RPMI8226 (cell line): ENCODE data around the gene DCAF6.
"Not testable (repeated sequence)": the region's sequence is repeated elsewhere in the genome, so short reads cannot be mapped to it uniquely, and the experiment has no call there.

ENCODE experiments used
- DNase-seq: peaks from one replicate; pipeline ENCODE4 v3.0.0-alpha.2; 2015

Gene DCAF6, protein sequence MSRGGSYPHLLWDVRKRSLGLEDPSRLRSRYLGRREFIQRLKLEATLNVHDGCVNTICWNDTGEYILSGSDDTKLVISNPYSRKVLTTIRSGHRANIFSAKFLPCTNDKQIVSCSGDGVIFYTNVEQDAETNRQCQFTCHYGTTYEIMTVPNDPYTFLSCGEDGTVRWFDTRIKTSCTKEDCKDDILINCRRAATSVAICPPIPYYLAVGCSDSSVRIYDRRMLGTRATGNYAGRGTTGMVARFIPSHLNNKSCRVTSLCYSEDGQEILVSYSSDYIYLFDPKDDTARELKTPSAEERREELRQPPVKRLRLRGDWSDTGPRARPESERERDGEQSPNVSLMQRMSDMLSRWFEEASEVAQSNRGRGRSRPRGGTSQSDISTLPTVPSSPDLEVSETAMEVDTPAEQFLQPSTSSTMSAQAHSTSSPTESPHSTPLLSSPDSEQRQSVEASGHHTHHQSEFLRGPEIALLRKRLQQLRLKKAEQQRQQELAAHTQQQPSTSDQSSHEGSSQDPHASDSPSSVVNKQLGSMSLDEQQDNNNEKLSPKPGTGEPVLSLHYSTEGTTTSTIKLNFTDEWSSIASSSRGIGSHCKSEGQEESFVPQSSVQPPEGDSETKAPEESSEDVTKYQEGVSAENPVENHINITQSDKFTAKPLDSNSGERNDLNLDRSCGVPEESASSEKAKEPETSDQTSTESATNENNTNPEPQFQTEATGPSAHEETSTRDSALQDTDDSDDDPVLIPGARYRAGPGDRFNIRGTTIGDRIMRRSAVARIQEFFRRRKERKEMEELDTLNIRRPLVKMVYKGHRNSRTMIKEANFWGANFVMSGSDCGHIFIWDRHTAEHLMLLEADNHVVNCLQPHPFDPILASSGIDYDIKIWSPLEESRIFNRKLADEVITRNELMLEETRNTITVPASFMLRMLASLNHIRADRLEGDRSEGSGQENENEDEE

DNA sequence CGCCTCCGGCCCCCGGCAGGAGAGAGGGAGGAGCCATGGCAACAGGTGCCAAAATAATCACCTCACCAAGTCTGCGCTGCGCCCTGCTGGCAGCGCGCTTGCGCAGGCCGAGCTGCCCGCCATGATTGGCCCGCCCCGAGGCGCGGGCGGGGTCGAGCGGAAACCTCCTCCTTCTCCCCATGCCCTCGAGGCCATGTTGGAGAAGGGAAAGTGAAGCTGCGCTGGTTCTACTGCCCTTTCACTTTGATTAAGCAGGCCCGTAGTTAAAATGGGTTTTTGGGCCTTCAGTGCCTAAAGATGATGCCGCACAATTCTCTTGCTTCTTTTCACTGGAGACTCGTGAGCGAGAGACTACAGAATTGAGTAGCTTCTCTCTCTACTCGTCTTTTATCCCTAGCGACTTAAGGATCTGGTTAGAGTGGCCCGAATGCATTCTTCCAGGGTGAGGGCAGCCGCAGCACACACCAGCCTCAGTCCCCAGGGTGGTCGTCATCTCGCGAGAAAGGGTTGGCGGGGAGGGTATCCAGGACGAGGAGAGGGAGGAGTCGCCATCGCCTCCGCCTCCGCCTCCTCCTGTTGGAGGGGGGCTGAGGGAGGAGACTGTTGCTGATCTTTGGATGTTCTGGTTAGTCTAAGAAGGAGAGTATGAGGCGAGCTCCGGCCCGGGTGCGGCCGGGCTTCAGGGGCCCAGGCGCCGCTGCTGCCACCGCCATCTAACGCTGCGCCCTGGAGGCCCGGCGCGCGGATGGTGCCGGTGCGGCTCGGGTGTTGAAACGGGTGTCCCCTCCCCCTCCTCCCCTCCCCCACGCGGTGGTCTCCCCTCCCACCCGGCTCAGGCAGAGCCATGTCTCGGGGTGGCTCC is at the start of gene DCAF6:
Gene DCAF6 (plus strand): TSS at position 616 of the 862 bp plus-strand sequence. CDS start 229 bp downstream, at position 845.
- DNase-seq: peak; percentile 99

DNA sequence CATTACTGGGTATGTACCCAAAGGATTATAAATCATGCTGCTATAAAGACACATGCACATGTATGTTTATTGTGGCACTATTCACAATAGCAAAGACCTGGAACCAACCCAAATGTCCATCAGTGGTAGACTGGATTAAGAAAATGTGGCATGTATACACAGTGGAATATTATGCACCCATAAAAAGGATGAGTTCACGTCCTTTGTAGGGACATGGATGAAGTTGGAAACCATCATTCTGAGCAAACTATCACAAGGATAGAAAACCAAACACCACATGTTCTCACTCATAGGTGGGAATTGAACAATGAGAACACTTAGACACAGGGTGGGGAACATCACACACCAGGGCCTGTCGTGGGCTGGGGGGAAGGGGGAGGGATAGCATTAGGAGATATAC is 49.3 kb upstream of the DCAF6 start:
- DNase-seq: not testable (repeated sequence)

DNA sequence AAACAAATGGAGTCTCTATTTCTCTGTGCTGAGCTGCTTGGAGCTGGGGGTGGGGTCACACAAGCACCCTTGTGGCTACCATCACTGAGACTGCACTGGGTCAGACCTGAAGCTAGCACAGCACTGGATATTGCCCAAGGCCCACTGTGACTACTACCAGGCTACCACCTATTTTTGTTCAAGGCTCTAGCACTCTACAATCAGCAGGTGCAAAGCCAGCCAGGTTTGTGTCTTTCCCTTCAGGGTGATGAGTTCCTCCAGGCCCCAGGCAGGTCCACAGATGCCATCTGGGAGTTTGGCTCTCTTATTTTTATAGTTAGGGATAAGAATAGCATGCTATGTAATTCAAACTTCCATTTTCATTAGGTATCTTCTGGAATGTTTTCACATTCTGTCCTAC is 46.1 kb upstream of the DCAF6 start:
- no peak for DNase-seq

DNA sequence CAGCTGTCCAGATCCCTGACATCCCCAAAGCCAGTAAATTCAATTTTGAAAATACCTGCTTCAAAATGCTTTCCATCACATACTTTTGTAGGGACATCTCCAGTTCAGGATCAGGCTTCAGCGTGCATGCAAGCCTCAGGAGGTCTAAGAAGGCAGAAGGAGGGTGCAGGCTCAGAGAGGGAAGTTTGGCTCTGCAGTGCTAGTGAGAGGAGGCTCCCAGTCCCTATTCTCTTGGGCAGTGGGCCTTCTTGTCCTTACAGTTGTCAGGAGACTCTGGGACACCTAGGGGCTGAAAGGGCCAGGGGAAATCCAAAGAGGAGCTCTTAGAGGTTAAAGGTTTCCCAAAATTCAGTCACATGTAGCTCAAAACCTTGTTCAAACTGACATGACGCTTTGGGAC is 42.7 kb upstream of the DCAF6 start:
- DNase-seq: no peak

DNA sequence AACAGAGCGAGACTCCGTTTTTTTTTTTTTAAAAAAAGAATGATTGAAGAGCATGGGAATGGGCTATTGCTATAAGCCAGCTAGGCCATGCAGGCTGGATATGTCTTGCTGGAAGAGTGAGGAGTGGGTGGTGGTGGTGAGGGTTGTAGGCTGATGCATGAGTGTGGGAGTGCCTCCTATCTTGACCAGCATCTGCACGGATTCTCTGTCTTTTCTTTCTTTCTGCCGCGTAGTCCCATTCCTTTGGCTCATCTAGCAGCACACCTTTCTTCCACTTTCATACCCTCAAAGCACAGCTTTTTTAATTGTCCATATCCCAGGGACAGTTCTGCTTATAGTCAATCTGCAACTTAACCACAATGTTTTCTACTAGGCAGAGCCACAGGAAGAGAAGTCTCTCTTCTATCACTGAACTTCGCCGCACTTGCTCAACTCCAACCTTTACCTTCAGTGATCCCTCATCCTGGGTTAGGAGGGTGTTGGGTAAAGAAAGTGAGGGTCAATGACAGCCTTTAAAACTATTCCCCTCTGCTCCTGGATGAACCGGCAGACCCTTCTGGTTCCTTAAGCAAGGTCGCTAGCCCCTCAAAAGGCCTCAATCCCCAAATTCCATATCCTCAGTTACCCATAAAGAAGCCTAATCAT is 37.8 kb upstream of the DCAF6 start:
- no peak for DNase-seq

DNA sequence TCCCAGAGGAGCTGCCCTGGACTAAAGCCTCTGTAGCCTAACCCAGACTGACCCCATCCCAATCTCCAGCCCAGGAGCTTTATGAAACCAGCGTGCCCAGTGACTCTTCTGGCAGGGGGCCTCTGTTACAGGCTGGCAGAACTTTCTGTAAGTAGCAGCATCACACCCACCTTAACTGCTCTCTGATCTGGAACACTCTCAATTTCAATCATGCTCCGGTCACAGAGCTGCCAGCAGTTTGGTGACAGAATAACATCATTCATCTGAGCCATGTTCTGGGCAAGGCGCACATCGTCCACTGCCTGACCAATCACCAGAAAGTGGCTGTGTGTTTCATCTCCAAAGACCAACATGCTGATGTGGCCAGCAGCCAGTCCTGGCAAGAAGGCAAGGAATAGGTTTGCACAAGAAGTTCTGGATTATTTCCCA is 37.2 kb upstream of the DCAF6 start:
- DNase-seq: no peak

DNA sequence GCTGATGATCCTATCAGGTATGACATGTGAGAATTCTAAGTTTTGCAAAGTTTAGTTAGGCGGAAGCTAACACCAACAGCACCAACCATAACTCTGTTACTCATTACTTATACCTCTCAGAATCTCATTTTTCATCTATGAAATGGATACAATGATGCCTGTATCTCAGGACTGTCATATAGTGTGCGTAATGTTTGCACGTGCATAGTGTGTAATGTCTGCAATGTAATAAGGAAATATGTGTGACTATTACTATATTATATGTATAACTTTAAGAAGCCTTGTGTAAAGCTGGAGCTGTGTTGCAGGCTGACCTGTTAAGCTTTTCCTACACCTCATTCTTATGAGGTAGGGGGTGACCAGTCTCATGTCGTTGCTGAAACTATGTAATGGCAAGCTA is 35.6 kb upstream of the DCAF6 start:
- no peak for DNase-seq

DNA sequence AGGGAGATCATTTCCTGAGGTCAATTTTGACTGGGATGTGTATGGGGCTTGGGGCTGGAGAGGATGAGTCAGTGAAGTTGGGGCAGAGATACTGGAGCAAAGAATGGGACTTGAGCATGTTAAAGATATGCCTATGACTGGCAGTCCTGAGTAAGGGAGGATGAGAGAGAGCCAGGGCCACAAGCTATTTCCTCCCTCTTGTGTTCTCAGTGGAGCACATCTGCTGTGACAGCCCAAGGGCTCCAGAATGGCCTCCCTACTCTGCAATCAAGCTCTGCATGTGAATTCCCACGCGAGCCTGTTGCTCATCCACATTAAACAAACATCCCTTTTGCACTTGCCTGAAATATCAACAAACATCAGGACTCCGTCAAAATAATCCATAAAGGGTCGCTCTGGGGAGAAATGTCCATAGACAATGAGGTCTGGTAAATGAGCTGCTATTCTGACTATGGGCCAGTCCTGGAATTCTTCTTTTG is 31.8 kb upstream of the DCAF6 start:
- no peak for DNase-seq

DNA sequence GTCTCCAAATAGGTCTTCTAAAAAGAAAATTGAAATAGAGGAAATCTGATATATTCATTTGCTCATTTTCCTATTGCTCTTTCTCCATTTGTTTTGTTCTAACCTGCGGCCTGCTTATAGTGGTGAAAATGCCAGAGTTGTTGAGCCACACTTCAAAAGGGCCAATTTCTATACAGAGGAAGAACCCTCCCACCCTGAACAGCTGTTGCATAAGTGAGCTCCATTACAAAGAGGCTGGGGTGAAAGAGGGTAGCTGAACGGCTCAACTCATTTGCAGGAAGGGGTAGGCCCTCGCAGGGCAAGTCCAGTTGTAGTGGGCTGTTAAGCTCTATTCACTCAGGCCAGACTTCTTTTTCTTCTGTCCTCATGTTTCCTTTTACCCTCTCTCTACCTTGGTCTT is 31.3 kb upstream of the DCAF6 start:
- DNase-seq: no peak

DNA sequence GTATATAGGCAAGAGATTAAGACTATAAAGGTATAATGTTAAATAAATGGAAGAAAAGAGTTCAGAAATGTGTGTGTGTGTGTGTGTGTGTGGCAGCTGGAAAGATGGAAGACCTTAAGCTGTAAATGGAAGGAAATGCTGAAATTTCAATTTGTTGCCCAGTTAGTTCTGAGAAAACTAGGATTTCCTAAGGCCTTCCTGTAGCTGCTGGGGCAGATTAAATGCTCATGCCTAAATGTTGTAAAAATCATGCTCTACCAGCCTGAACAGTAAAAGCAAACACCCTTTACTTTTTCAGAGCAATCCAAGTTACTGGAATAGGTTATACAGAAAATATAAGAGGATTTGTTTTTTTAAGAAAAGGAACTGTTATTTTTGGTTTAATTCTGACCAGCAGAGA is 30.8 kb upstream of the DCAF6 start:
- no peak for DNase-seq

DNA sequence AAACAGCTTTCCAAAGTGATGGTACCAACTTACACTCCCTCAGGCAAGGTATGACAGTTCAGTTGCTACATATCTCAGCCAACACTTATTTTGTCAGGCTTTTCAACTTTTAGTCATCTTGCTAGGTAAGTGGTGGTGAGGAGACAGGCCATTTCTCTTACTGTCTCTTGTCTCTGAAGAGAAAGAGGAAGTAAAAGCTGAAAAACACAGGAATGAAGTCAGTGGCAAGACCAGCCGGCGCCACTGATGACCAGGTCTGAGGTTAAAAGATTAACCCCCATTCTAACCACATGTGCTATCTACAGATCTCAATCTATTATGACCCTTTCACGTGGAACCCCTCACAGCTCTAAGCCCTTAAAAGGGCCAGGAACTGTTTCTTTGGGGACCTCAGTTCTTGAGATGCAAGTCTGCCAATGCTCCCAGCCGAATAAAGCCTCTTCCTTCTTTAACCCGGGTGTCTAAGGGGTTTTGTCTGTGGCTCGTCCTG is 26.7 kb upstream of the DCAF6 start:
- DNase-seq: no peak

DNA sequence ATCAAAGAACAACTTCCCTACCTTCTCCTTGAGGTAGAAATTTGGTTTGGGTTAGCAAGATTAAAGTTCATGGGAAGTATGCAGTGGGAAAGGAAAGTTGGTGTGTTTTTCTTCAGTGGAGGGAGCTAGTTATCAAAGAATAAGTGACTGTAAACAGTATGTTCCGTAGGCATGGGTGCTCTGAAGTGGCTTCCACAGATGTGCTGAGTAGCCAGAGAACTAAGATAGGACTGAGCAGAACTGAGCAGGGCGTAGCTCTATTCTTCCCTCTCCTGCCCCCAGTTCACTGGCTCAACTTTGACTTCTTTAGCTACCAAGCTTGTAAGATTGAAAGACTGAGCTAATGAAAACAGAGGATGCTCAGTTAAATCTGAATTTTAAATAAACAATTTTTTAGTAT is 26.0 kb upstream of the DCAF6 start:
- no peak for DNase-seq

DNA sequence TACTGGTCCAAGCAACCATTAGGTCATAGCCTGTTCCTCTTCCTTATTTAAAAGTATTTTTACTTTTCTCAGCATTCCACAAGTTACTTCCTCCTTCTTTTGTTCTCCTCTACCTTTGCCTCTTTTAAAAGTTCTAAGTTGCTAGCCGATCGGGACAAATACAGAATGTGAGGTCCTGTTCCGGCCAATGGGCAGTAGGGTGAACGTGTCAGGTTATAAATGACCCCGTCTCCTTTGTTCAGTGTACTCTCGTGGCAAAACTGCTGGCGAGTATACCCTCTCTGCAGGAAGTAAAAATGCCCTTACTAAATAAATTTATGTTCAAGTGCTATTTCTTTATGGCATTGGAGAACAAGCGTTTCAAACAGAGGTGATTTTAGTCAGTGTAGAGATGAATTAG is 25.1 kb upstream of the DCAF6 start:
- DNase-seq: no peak

DNA sequence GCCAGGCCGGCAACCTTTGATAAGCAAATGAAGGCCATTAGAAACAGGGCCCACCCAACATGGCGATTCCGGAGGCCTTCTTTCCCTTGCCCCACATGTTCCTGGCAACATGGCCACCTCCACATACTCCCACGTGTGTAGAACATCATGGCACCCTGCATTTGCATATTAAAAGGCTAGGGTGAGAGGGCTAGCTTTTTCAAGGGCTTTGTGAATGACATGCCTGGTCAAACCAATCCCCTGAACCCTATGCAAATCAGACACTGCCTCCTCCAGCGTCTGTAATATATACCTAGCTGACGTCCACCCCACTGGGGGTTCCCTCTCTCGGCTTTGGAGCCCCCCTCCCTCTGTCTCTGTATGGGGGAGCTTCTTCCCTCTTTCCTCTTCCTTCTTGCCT is 24.2 kb upstream of the DCAF6 start:
- no peak for DNase-seq

DNA sequence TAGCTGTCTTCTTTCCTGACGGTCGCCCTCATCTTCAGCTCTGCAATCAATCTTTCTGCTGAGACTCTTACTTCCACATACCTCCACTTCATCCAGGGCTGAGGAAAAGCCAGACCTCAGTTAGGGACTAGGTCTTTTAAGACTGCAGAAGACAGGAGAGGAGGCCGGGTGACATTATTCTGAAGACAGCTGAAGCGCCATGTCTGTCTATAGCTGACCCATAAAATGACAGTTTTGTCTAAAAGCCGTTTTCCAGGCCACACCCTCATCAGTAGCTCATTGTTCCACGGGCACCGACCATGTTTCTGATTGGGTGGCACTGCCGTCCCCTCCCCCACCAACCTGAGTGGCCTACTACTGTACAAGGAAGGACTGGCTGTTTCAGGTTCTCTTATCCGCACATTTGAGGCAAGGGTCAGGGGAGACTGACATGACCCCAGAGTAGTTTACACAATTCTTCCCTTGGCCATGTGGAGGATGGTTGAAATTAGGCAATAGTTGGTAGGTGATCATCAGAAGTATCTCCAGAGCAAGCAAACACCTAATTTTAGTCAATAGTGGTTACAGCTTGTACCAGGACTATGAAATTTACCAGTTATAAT is 22.5 kb upstream of the DCAF6 start, which contains the start of gene ADCY10:
Gene ADCY10 (minus strand): TSS at position 240 of the 602 bp plus-strand sequence. CDS start 8,994 bp downstream, outside the sequence.
- DNase-seq: no peak

DNA sequence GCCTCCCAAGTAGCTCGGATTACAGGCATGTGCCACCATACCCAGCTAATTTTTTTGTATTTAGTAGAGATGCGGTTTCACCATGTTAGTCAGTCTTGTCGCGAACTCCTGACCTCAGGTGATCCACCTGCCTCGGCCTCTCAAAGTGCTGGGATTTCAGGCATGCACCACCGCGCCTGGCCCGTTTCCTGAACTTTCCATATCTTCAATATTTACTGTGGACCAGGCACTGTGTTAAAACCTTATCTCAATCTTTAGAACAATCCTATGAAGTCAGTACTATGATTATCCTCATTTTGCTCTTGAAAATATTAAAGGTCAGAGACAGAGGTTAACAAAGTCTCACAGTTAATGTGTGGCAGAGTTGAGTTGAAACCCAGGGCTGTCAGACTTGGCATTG is 20.9 kb upstream of the DCAF6 start:
- DNase-seq: no peak

DNA sequence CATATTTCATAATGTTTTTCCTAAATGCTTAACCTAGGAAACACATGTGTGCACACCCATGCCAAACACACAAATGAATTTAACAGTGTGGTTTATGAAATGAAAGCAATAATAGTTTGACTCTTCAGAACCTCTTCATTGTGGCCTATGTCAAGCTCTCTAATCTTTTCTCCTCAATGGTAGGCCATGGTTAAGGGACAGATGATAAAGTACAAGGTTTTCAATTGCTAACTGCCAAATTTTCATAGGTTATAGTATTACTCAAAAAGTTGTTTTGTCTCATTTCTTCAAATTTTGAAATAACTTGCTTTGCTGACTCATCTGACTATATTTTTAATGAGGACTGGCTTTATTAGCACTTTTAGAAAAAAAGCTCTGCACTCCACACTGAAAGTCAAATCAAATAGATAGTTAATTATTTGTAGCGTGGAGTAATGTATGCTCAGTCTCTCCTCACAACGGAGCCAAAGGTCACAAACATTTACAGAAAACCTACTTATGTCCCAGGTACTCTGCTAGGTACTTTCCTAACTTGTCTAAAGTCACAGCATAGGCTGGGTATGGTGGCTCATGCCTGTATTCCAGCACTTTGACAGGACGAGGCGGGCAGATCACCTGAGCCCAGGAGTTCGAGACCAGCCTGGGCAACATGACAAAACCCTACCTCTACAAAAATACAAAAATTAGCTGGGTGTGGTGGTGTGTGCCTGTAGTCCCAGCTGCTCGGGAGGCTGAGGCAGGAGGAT is 19.5 kb upstream of the DCAF6 start:
- no peak for DNase-seq

DNA sequence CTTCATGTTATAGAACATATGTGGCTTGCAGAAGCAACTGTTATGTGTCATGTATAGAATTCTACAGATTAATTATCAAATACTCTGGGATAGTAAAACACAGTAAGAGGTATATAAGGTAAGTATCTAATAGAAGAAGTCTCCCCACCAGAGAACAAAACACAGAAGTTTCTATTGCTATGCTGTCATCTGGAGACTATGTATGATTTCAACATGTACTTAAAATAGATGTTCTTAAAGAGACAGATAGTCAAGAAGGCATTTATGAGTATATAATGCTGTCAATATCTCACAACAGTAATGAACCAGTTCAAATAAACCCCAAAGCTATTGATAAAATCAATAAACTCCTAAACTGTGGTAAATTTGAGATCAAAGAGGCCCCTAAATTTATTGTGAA is 14.5 kb upstream of the DCAF6 start:
- no peak for DNase-seq

DNA sequence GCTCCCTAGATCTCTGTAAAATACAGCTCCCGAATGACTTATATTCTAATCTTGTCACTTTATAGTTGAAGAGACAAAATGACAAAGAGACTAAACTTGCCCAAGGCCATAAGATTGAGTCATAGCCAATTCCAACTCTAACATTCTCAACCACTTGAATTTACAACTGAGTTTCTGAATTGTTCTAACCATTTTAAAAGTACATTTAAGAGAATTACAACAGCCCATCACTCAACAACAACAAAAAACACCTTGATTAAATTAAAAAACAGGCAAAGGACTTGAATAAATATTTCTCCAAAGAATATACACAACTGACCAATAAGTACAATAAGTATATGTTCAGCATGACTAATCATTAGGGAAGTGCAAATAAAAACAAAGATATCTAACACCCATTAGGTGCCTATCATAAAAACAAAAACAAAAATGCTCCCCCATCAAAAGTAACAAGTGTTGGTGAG is 13.8 kb upstream of the DCAF6 start:
- DNase-seq: no peak

DNA sequence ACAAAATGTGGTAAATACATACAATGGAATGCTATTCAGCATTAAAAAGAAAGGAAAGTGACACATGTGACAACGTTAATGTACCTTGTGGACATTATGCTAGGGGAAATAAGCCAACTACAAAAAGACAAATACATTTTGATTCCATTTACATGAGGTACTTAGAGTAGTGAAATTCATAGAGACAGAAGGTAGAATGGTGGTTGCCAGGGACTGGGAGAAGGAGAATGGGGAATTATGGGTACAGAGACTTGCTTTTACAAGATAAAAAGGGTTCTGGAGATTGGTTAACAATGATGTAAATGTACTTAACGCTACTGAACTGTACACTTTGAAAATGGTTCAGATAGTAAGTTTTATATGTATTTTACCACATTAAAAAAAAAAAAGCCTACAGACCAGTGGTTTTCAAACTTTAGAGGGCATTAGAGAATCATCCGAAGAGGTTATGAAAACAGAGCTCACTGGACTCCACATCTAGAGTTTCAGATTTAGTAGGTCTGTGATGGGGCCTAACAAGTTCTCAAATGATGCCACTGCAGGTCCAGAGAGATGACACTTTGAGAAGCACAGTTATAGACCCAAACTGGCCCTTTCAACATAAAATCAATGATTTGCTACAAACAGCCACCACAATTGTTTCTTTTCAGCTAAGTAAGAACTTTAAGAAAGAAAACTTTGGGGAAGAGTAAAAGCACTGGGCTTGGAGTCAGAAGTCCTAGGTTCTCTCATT is 13.0 kb upstream of the DCAF6 start:
- no peak for DNase-seq
